Keratinocyte (primary cell): ENCODE results near the gene ZMIZ1. TPM values are rescaled to one million over a fixed set of nuclear protein-coding genes. Genes with fewer than 3 reads are reported as not detected.

Experiments
- DNase-seq: peaks from one replicate; pipeline ENCODE4 v3.0.0-alpha.2; 2011; ENCODE audit warnings: low read depth, missing footprints, low spot score
- FAIRE-seq: peaks from 2 replicates; lab custom pipeline; 2011; peaks lifted over from hg19 to GRCh38; lab: Jason Lieb, UNC
- H2AFZ ChIP-seq: 2 replicates; pipeline ENCODE4 v1.6.0; 2012; ENCODE audit warnings: low read length, control low read depth, inconsistent platforms; ENCODE audit not compliant: control insufficient read depth
- H3K27ac ChIP-seq: 2 replicates; pipeline ENCODE4 v1.5.1; 2011; ENCODE audit warnings: low read length; ENCODE audit not compliant: control insufficient read depth, insufficient read depth
- H3K27me3 ChIP-seq: 3 replicates; pipeline ENCODE4 v1.6.0; 2011; ENCODE audit warnings: low read length; ENCODE audit not compliant: control insufficient read depth, insufficient read depth; ENCODE audit errors: extremely low read depth
- H3K36me3 ChIP-seq, 2 experiments: 2 replicates in 1 of 2; 3 replicates in 1 of 2; pipeline ENCODE4 v1.5.1; 2011; ENCODE audit warnings: low read length in 2 of 2, mild to moderate bottlenecking in 1 of 2; ENCODE audit not compliant: control insufficient read depth in 2 of 2, insufficient read depth in 2 of 2; ENCODE audit errors: extremely low read depth in 1 of 2
- H3K4me1 ChIP-seq: 3 replicates; pipeline ENCODE4 v1.5.1; 2011; ENCODE audit warnings: low read length; ENCODE audit not compliant: control insufficient read depth, insufficient read depth; ENCODE audit errors: extremely low read depth
- H3K4me2 ChIP-seq: 3 replicates; pipeline ENCODE4 v1.6.0; 2011; ENCODE audit warnings: low read depth, low read length; ENCODE audit not compliant: control insufficient read depth, insufficient read depth; ENCODE audit errors: extremely low read depth
- H3K4me3 ChIP-seq, 3 experiments: fragments of 200-600 bp in 1 of 3; sonication (generic) in 1 of 3; 2 replicates in 2 of 3; 3 replicates in 1 of 3; pipeline ENCODE4 v1.5.1; 2011 to 2016; ENCODE audit warnings: low read length in 3 of 3, mild to moderate bottlenecking in 3 of 3, control low read depth in 2 of 3, inconsistent platforms in 1 of 3, low read depth in 1 of 3, mixed read lengths in 1 of 3, mixed run types in 1 of 3, moderate library complexity in 1 of 3; ENCODE audit not compliant: control insufficient read depth in 2 of 3, insufficient read depth in 2 of 3; ENCODE audit errors: extremely low read depth in 1 of 3
- H3K79me2 ChIP-seq: 2 replicates; pipeline ENCODE4 v1.6.0; 2012; ENCODE audit warnings: low read length; ENCODE audit not compliant: control insufficient read depth, insufficient read depth
- H3K9ac ChIP-seq: 3 replicates; pipeline ENCODE4 v1.6.0; 2011; ENCODE audit warnings: low read length; ENCODE audit not compliant: control insufficient read depth, insufficient read depth; ENCODE audit errors: extremely low read depth
- H3K9me1 ChIP-seq: 3 replicates; pipeline ENCODE4 v1.6.0; 2011; ENCODE audit warnings: low read length; ENCODE audit not compliant: control insufficient read depth, insufficient read depth; ENCODE audit errors: extremely low read depth
- H3K9me3 ChIP-seq: 2 replicates; pipeline ENCODE4 v1.5.1; 2012; ENCODE audit warnings: low read depth, low read length; ENCODE audit not compliant: control insufficient read depth
- H4K20me1 ChIP-seq: 3 replicates; pipeline ENCODE4 v1.6.0; 2011; ENCODE audit warnings: low read length; ENCODE audit not compliant: control insufficient read depth, insufficient read depth; ENCODE audit errors: extremely low read depth
- EZH2 ChIP-seq: IDR thresholded peaks from one replicate; pipeline ENCODE4 v1.6.1; 2012; ENCODE audit warnings: inconsistent platforms, mild to moderate bottlenecking, low read length, moderate library complexity
- dilution Hi-C: fragments of 300-500 bp; cut with MboI; formaldehyde crosslinking; loops from one replicate; pipeline ENCODE4 v1.7.0; 2020; ENCODE audit warnings: low sequenced_read_pairs; ENCODE audit not compliant: extremely low pct_ligation_motif_present
- polyA plus RNA-seq, 5 experiments: library from polyadenylated mRNA; depleted of rRNA in 3 of 5; stranded (reverse) in 3 of 5; stranded (forward) in 1 of 5; unstranded in 1 of 5; fragments of >200 nt; gene quantifications; 1 replicate in 1 of 5; 2 replicates in 3 of 5; 3 replicates in 1 of 5; pipeline versions ENCODE4 v1.2.1 to v1.2.3, GENCODE V29; 2011 to 2012; ENCODE audit warnings: missing spikeins in 2 of 5, low read depth in 1 of 5, low replicate concordance in 1 of 5
- TF ChIP-seq, protein P1 (sequence below), 3 experiments: IDR thresholded peaks in 1 of 3; conservative IDR thresholded peaks in 1 of 3; optimal IDR thresholded peaks in 1 of 3; 2 replicates in 2 of 3; 3 replicates in 1 of 3; pipeline versions ENCODE3 to v1.5.1; 2011; ENCODE audit warnings: low read length in 3 of 3, mild to moderate bottlenecking in 3 of 3, moderate library complexity in 2 of 3, control low read depth in 1 of 3, inconsistent platforms in 1 of 3; ENCODE audit not compliant: insufficient read depth in 2 of 3; ENCODE audit errors: extremely low read depth in 1 of 3

ZMIZ1 gene
- polyA plus RNA-seq, 1 donor (not counting 4 experiments of a cell fraction or from before 2014, with no cell fraction given): 1.8 TPM

DNA sequence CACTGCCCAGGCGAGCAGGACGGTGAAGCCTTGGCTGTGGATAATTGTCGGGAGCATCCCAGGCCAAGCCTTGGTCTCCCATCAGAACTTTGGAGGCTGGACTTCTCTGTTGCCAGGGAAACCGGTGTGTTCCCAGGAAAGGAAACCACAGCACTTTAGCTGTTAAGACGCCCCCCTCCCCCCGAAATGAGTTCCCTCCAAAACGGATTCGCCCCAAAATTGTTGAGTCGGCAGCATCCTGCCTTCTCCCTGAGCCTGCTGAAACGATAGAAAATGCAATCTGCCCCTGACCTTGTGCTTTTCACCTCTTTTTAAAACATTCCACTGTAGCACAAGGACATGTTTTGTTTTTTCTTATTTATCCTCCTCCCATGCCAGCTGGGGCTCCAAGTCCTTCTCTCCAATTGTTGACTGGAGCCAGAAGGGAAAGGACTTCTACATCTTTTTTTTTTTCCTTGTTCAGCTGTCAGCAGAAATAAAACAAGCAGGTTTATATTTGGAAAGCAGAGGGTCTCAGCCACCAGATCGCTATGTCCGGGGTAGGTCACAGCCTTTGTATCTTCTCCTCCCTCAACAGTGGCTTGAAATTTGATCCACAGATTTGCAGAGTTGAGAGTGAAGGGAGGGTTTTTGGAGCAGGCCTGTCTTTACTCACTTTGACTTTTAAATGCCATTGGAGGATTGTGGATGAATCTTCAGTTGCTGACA is 116.5 kb downstream of the ZMIZ1 start:
- TF ChIP-seq, protein P1, sequence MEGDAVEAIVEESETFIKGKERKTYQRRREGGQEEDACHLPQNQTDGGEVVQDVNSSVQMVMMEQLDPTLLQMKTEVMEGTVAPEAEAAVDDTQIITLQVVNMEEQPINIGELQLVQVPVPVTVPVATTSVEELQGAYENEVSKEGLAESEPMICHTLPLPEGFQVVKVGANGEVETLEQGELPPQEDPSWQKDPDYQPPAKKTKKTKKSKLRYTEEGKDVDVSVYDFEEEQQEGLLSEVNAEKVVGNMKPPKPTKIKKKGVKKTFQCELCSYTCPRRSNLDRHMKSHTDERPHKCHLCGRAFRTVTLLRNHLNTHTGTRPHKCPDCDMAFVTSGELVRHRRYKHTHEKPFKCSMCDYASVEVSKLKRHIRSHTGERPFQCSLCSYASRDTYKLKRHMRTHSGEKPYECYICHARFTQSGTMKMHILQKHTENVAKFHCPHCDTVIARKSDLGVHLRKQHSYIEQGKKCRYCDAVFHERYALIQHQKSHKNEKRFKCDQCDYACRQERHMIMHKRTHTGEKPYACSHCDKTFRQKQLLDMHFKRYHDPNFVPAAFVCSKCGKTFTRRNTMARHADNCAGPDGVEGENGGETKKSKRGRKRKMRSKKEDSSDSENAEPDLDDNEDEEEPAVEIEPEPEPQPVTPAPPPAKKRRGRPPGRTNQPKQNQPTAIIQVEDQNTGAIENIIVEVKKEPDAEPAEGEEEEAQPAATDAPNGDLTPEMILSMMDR (optimal IDR thresholded peaks at IDR 0.05 in 1 of 3, IDR thresholded peaks at IDR 0.05 in 1 of 3, conservative IDR thresholded peaks at IDR 0.05 in 1 of 3; ENCODE audit: extremely low read depth in 1 of 3, insufficient read depth in 2 of 3, low read length in 3 of 3): no peak
- no peak for TF ChIP-seq EZH2
- dilution Hi-C loops: no loop called here
- Histone ChIP-seq H2AFZ (no peak overlapping the region), H3K9me1 (no peaks in the 10 kb centered on the region), H3K27ac (no peak overlapping the region), H3K36me3 (peaks cover 0 to 5% of the 10 kb centered on the region in 2 experiments), H3K27me3 (no peaks in the 10 kb centered on the region), H4K20me1 (no peaks in the 10 kb centered on the region), H3K9me3 (no peaks in the 10 kb centered on the region), H3K4me2 (no peak overlapping the region), H3K4me3 (no peak overlapping the region), H3K4me1 (peaks cover 39% of the 10 kb centered on the region), H3K9ac (no peak overlapping the region), H3K79me2 (no peaks in the 10 kb centered on the region)
- no peak for DNase-seq
- no peak for FAIRE-seq

DNA sequence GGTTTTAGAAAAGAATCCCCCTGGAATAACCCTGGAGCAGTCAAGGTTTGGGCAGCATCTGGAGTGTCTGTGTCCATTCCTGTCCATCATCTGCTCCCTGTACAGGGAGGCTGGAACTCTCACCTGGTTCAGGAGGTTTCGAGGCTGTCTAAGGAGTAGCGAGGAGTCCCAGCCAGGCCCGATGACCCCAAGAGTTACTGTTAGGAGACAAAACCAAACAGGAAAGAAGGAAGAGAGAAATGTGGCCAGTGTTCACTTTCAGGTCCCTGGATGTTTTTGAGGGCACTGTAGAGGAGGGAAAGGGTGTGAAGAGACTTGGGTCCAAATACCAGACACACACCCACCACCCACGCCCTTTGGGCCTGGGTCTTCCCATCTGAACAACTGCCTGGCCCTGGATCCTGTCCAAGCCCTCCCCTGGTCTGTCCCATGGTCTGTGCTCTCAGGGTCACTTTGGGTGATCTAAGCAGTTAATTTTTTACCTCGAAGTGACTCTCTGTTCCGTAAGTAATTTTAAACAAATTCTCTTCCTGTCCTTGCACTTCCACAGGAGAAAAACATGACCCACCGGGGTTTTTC is 117.1 kb downstream of the ZMIZ1 start:
- no peak overlapping the region for H3K4me2 ChIP-seq
- H3K79me2 ChIP-seq: no peaks in the 10 kb centered on the region
- H3K4me1 ChIP-seq: peaks cover 40% of the 10 kb centered on the region
- no peak overlapping the region for H2AFZ ChIP-seq
- H3K4me3 ChIP-seq: no peak overlapping the region
- TF ChIP-seq, protein P1 (optimal IDR thresholded peaks at IDR 0.05 in 1 of 3, IDR thresholded peaks at IDR 0.05 in 1 of 3, conservative IDR thresholded peaks at IDR 0.05 in 1 of 3; ENCODE audit: extremely low read depth in 1 of 3, insufficient read depth in 2 of 3, low read length in 3 of 3): no peak
- no peak for TF ChIP-seq EZH2
- no peak overlapping the region for H3K27ac ChIP-seq
- no peaks in the 10 kb centered on the region for H3K9me1 ChIP-seq
- DNase-seq: no peak
- H3K27me3 ChIP-seq: no peaks in the 10 kb centered on the region
- no peaks in the 10 kb centered on the region for H3K9me3 ChIP-seq
- peaks cover 0 to 5% of the 10 kb centered on the region in 2 experiments for H3K36me3 ChIP-seq
- no peaks in the 10 kb centered on the region for H4K20me1 ChIP-seq
- no peak overlapping the region for H3K9ac ChIP-seq
- no peak for FAIRE-seq
- dilution Hi-C loops: no loop called here
